Activated T-cell treated with anti-CD3 and anti-CD28 coated beads, Interleukin-2, amount 50 U/mL, for 24 hours (primary cell): ENCODE measurements around the gene MTTP.

Experiments
- DNase-seq: peaks from one replicate; pipeline ENCODE4 v3.0.0-alpha.2; 2020
- H3K27ac Mint-ChIP-seq: 2 replicates; pipeline ENCODE4 v1.8.0; 2020; ENCODE audit warnings: mild to moderate bottlenecking, mixed read lengths
- H3K27me3 Mint-ChIP-seq: 2 replicates; pipeline ENCODE4 v1.8.0; 2020; ENCODE audit warnings: mixed read lengths
- H3K36me3 Mint-ChIP-seq: 2 replicates; pipeline ENCODE4 v1.8.0; 2020; ENCODE audit warnings: low read depth, mixed read lengths
- H3K4me1 Mint-ChIP-seq: 2 replicates; pipeline ENCODE4 v1.8.0; 2020; ENCODE audit warnings: low read depth, mixed read lengths
- H3K4me3 Mint-ChIP-seq: 2 replicates; pipeline ENCODE4 v1.8.0; 2020; ENCODE audit warnings: mild to moderate bottlenecking, moderate library complexity, mixed read lengths
- H3K9me3 Mint-ChIP-seq: 2 replicates; pipeline ENCODE4 v1.8.0; 2020; ENCODE audit warnings: mixed read lengths

MTTP gene

GRCh38 chr4:99578714-99579113 lies 4.1 kb downstream of the MTTP start:
- Mint-ChIP-seq H3K4me3 (no peak overlapping the region), H3K4me1 (no peaks in the 10 kb centered on the region), H3K9me3 (no peaks in the 10 kb centered on the region), H3K36me3 (no peaks in the 10 kb centered on the region), H3K27ac (no peak overlapping the region), H3K27me3 (peaks cover 48% of the 10 kb centered on the region)
- no peak for DNase-seq

- H3K27ac Mint-ChIP-seq: no peak overlapping the region
Observed at GRCh38 chr4:99585516-99585915, 10.9 kb downstream of the MTTP start.

GRCh38 chr4:99586322-99586721 lies 11.7 kb downstream of the MTTP start:
- no peaks in the 10 kb centered on the region for H3K9me3 Mint-ChIP-seq
- peaks cover 21% of the 10 kb centered on the region for H3K27me3 Mint-ChIP-seq
- no peaks in the 10 kb centered on the region for H3K36me3 Mint-ChIP-seq
- H3K4me1 Mint-ChIP-seq: no peaks in the 10 kb centered on the region
- no peak for DNase-seq
- no peak overlapping the region for H3K27ac Mint-ChIP-seq
- no peak overlapping the region for H3K4me3 Mint-ChIP-seq

More at GRCh38 chr4:99585516-99585915, 10.9 kb downstream of the MTTP start:
- Mint-ChIP-seq H3K4me3 (no peak overlapping the region), H3K9me3 (no peaks in the 10 kb centered on the region), H3K4me1 (no peaks in the 10 kb centered on the region), H3K36me3 (no peaks in the 10 kb centered on the region), H3K27me3 (peaks cover 25% of the 10 kb centered on the region)
- DNase-seq: no peak

GRCh38 chr4:99586797-99587196 lies 12.2 kb downstream of the MTTP start:
- Mint-ChIP-seq H3K4me1 (no peaks in the 10 kb centered on the region), H3K36me3 (no peaks in the 10 kb centered on the region), H3K27ac (no peak overlapping the region), H3K9me3 (no peaks in the 10 kb centered on the region), H3K27me3 (peaks cover 16% of the 10 kb centered on the region), H3K4me3 (no peak overlapping the region)
- no peak for DNase-seq

- peaks cover 12% of the 10 kb centered on the region for H3K27me3 Mint-ChIP-seq
- no peak overlapping the region for H3K4me3 Mint-ChIP-seq
- no peak for DNase-seq
- H3K27ac Mint-ChIP-seq: no peak overlapping the region
- no peaks in the 10 kb centered on the region for H3K36me3 Mint-ChIP-seq
- no peaks in the 10 kb centered on the region for H3K4me1 Mint-ChIP-seq
- no peaks in the 10 kb centered on the region for H3K9me3 Mint-ChIP-seq
Observed at GRCh38 chr4:99587309-99587708, 12.7 kb downstream of the MTTP start.

GRCh38 chr4:99587803-99588202 lies 13.2 kb downstream of the MTTP start:
- no peak for DNase-seq
- Mint-ChIP-seq H3K27me3 (peaks cover 9% of the 10 kb centered on the region), H3K9me3 (no peaks in the 10 kb centered on the region), H3K27ac (no peak overlapping the region), H3K36me3 (no peaks in the 10 kb centered on the region), H3K4me3 (no peak overlapping the region), H3K4me1 (no peaks in the 10 kb centered on the region)

- DNase-seq: no peak
- Mint-ChIP-seq H3K9me3 (no peaks in the 10 kb centered on the region), H3K4me1 (no peaks in the 10 kb centered on the region), H3K4me3 (no peak overlapping the region), H3K27me3 (no peaks in the 10 kb centered on the region), H3K27ac (no peak overlapping the region), H3K36me3 (no peaks in the 10 kb centered on the region)
Observed at GRCh38 chr4:99591757-99592156, 17.1 kb downstream of the MTTP start.

GRCh38 chr4:99593781-99594641 lies 19.4 kb downstream of the MTTP start:
- H3K27ac Mint-ChIP-seq: no peak overlapping the region
- no peaks in the 10 kb centered on the region for H3K27me3 Mint-ChIP-seq
- H3K9me3 Mint-ChIP-seq: no peaks in the 10 kb centered on the region
- H3K4me1 Mint-ChIP-seq: no peaks in the 10 kb centered on the region
- no peak for DNase-seq
- no peaks in the 10 kb centered on the region for H3K36me3 Mint-ChIP-seq
- no peak overlapping the region for H3K4me3 Mint-ChIP-seq

- H3K27ac Mint-ChIP-seq: no peak overlapping the region
- no peaks in the 10 kb centered on the region for H3K9me3 Mint-ChIP-seq
- H3K4me1 Mint-ChIP-seq: no peaks in the 10 kb centered on the region
- DNase-seq: no peak
- H3K4me3 Mint-ChIP-seq: no peak overlapping the region
- H3K36me3 Mint-ChIP-seq: no peaks in the 10 kb centered on the region
- no peaks in the 10 kb centered on the region for H3K27me3 Mint-ChIP-seq
Observed at GRCh38 chr4:99594818-99595217, 20.2 kb downstream of the MTTP start.

- Mint-ChIP-seq H3K4me1 (no peaks in the 10 kb centered on the region), H3K4me3 (no peak overlapping the region), H3K27me3 (peaks cover 32% of the 10 kb centered on the region), H3K36me3 (no peaks in the 10 kb centered on the region), H3K9me3 (no peaks in the 10 kb centered on the region), H3K27ac (no peak overlapping the region)
- DNase-seq: no peak
Observed at GRCh38 chr4:99606716-99607115, 32.1 kb downstream of the MTTP start.

GRCh38 chr4:99608417-99608816 lies 33.8 kb downstream of the MTTP start:
- no peaks in the 10 kb centered on the region for H3K4me1 Mint-ChIP-seq
- no peak overlapping the region for H3K27ac Mint-ChIP-seq
- H3K27me3 Mint-ChIP-seq: peaks cover 34% of the 10 kb centered on the region
- H3K36me3 Mint-ChIP-seq: no peaks in the 10 kb centered on the region
- DNase-seq: no peak
- H3K9me3 Mint-ChIP-seq: no peaks in the 10 kb centered on the region
- no peak overlapping the region for H3K4me3 Mint-ChIP-seq

- no peaks in the 10 kb centered on the region for H3K9me3 Mint-ChIP-seq
- no peak overlapping the region for H3K27ac Mint-ChIP-seq
- no peaks in the 10 kb centered on the region for H3K36me3 Mint-ChIP-seq
- no peaks in the 10 kb centered on the region for H3K4me1 Mint-ChIP-seq
- DNase-seq: no peak
- H3K27me3 Mint-ChIP-seq: peaks cover 30% of the 10 kb centered on the region
- H3K4me3 Mint-ChIP-seq: no peak overlapping the region
Observed at GRCh38 chr4:99610605-99611175, 36.1 kb downstream of the MTTP start.

GRCh38 chr4:99612281-99612680 lies 37.7 kb downstream of the MTTP start:
- Mint-ChIP-seq H3K4me3 (no peak overlapping the region), H3K27me3 (peaks cover 30% of the 10 kb centered on the region), H3K4me1 (no peaks in the 10 kb centered on the region), H3K9me3 (no peaks in the 10 kb centered on the region), H3K27ac (no peak overlapping the region), H3K36me3 (no peaks in the 10 kb centered on the region)
- DNase-seq: no peak

- Mint-ChIP-seq H3K27me3 (peaks cover 28% of the 10 kb centered on the region), H3K4me1 (no peaks in the 10 kb centered on the region), H3K4me3 (no peak overlapping the region), H3K36me3 (no peaks in the 10 kb centered on the region), H3K9me3 (no peaks in the 10 kb centered on the region), H3K27ac (no peak overlapping the region)
- no peak for DNase-seq
Observed at GRCh38 chr4:99612704-99613103, 38.1 kb downstream of the MTTP start.

- Mint-ChIP-seq H3K9me3 (no peaks in the 10 kb centered on the region), H3K4me1 (no peaks in the 10 kb centered on the region), H3K4me3 (no peak overlapping the region), H3K36me3 (no peaks in the 10 kb centered on the region), H3K27me3 (peaks cover 18% of the 10 kb centered on the region), H3K27ac (no peak overlapping the region)
- DNase-seq: no peak
Observed at GRCh38 chr4:99614491-99614890, 39.9 kb downstream of the MTTP start.
